Endothelial cell of hepatic sinusoid (primary cell): ENCODE measurements around the gene CCDC9B.

Experiments used
- in situ Hi-C: cut with HindIII; loops from 2 replicates; pipeline ENCODE4 v1.10.0; 2017; ENCODE audit warnings: low sequenced_read_pairs

Gene CCDC9B

GRCh38 chr15:40365624-40366456 lies 25.1 kb upstream of the CCDC9B start:
- in situ Hi-C loops: no loop called here

- in situ Hi-C loops: no loop called here
Observed at GRCh38 chr15:40365016-40365415, 24.3 kb upstream of the CCDC9B start.

- in situ Hi-C loops: no loop called here
Observed at GRCh38 chr15:40364251-40364650, 23.5 kb upstream of the CCDC9B start.

GRCh38 chr15:40363611-40364010 lies 22.9 kb upstream of the CCDC9B start:
- in situ Hi-C loops: no loop called here

- in situ Hi-C loops: no loop called here
Observed at GRCh38 chr15:40361640-40362039, 20.9 kb upstream of the CCDC9B start.

- in situ Hi-C loops: no loop called here
Observed at GRCh38 chr15:40360015-40360414, 19.3 kb upstream of the CCDC9B start.

GRCh38 chr15:40358471-40359353 lies 18.0 kb upstream of the CCDC9B start:
- in situ Hi-C loops: loop anchor here (5.0 kb wide), 2 partner anchors 36 to 64 kb away; partner anchors contain the start of gene INAFM2

GRCh38 chr15:40357723-40358470 lies 17.2 kb upstream of the CCDC9B start, which contains the start of gene DISP2:
TSS of gene DISP2 (plus strand) at chr15:40358219. CDS start at chr15:40358322, 103 bp downstream.
- in situ Hi-C loops: loop anchor here (5.0 kb wide), 2 partner anchors 36 to 64 kb away; partner anchors contain the start of gene INAFM2

GRCh38 chr15:40357246-40357645 lies 16.5 kb upstream of the CCDC9B start:
- in situ Hi-C loops: loop anchor here (5.0 kb wide), 2 partner anchors 35 to 65 kb away; partner anchors contain the start of gene INAFM2

GRCh38 chr15:40355976-40356585 lies 15.3 kb upstream of the CCDC9B start:
- in situ Hi-C loops: loop anchor here (5.0 kb wide), 2 partner anchors 34 to 66 kb away; partner anchors contain the start of gene INAFM2

GRCh38 chr15:40354408-40355171 lies 13.9 kb upstream of the CCDC9B start:
- in situ Hi-C loops: loop anchor here (5.0 kb wide), 2 partner anchors 32 to 68 kb away; partner anchors contain the start of gene INAFM2

- in situ Hi-C loops: no loop called here
Observed at GRCh38 chr15:40353697-40354096, 13.0 kb upstream of the CCDC9B start.

GRCh38 chr15:40352281-40352901 lies 11.7 kb upstream of the CCDC9B start:
- in situ Hi-C loops: no loop called here

GRCh38 chr15:40349163-40349562 lies 8.4 kb upstream of the CCDC9B start:
- in situ Hi-C loops: no loop called here

GRCh38 chr15:40348474-40348870 lies 7.7 kb upstream of the CCDC9B start:
- in situ Hi-C loops: no loop called here

GRCh38 chr15:40347559-40348473 lies 7.1 kb upstream of the CCDC9B start:
- in situ Hi-C loops: no loop called here

- in situ Hi-C loops: no loop called here
Observed at GRCh38 chr15:40346579-40347558, 6.1 kb upstream of the CCDC9B start.
